H1 (cell line): ENCODE measurements around the gene CFAP65. TPM values are rescaled to one million over a fixed set of nuclear protein-coding genes. Genes with fewer than 3 reads are reported as not detected.

Experiments
- CTCF ChIA-PET: fragments of 300-600 bp; sonication (Branson Sonifier 250); formaldehyde crosslinking; loops from one replicate; lab custom pipeline; 2021; ENCODE audit not compliant: partially characterized antibody; lab: Charles Lee
- POLR2A ChIA-PET: fragments of 300-600 bp; sonication (Branson Sonifier 250); formaldehyde crosslinking; loops from one replicate; lab custom pipeline; 2021; ENCODE audit warnings: inconsistent platforms; ENCODE audit not compliant: partially characterized antibody; lab: Charles Lee
- DNase-seq, 2 experiments: peaks; one replicate each; pipeline versions ENCODE4 v3.0.0 to v3.0.0-alpha.2; 2010 to 2022; ENCODE audit warnings: low spot score in 2 of 2, low read depth in 1 of 2, mixed read lengths in 1 of 2
- FAIRE-seq: peaks from 2 replicates; lab custom pipeline; 2011; peaks lifted over from hg19 to GRCh38; lab: Jason Lieb, UNC
- H2AFZ ChIP-seq: 2 replicates; pipeline ENCODE4 v1.8.1; 2012; ENCODE audit warnings: low read length, inconsistent platforms
- H2AK5ac ChIP-seq: 2 replicates; pipeline ENCODE4 v1.6.1; 2013; ENCODE audit warnings: low read depth, low read length
- H2BK120ac ChIP-seq: replicated peaks from 2 replicates; pipeline ENCODE3; 2013; ENCODE audit warnings: low read depth, low read length, inconsistent platforms
- H2BK12ac ChIP-seq: 2 replicates; pipeline ENCODE4 v1.6.1; 2013; ENCODE audit warnings: low read depth, low read length
- H2BK15ac ChIP-seq: 2 replicates; pipeline ENCODE4 v1.6.1; 2013; ENCODE audit warnings: low read length
- H2BK20ac ChIP-seq: 2 replicates; pipeline ENCODE4 v1.6.1; 2013; ENCODE audit warnings: low read length
- H2BK5ac ChIP-seq: 2 replicates; pipeline ENCODE4 v1.6.1; 2013; ENCODE audit warnings: low read depth, low read length
- H3K14ac ChIP-seq: 2 replicates; pipeline ENCODE4 v1.6.1; 2013; ENCODE audit warnings: inconsistent platforms; ENCODE audit not compliant: insufficient read length
- H3K18ac ChIP-seq: 2 replicates; pipeline ENCODE4 v1.6.1; 2013; ENCODE audit warnings: low read length; ENCODE audit errors: extremely low read depth
- H3K23ac ChIP-seq: 2 replicates; pipeline ENCODE4 v1.6.1; 2013; ENCODE audit warnings: inconsistent platforms; ENCODE audit not compliant: insufficient read length
- H3K23me2 ChIP-seq: 2 replicates; pipeline ENCODE4 v1.6.1; 2013; ENCODE audit warnings: low read depth, low read length
- H3K27ac ChIP-seq: 2 replicates; pipeline ENCODE4 v1.6.1; 2011; ENCODE audit warnings: low read depth, low read length, inconsistent platforms
- H3K27me3 ChIP-seq, 4 experiments: replicated peaks in 1 of 4; 1 replicate in 1 of 4; 2 replicates in 3 of 4; pipeline versions ENCODE4 v1.6.1 to v1.8.1; 2011 to 2013; ENCODE audit warnings: low read length in 3 of 4, mild to moderate bottlenecking in 3 of 4, inconsistent platforms in 2 of 4, mixed read lengths in 2 of 4, moderate library complexity in 1 of 4; ENCODE audit not compliant: control insufficient read depth in 3 of 4, insufficient read depth in 3 of 4; ENCODE audit errors: extremely low read depth in 1 of 4
- H3K36me3 ChIP-seq, 4 experiments: 2 replicates each; pipeline versions ENCODE4 v1.6.1 to v1.8.1; 2011 to 2013; ENCODE audit warnings: mild to moderate bottlenecking in 4 of 4, low read length in 3 of 4, moderate library complexity in 2 of 4, control low read depth in 1 of 4, inconsistent platforms in 1 of 4; ENCODE audit not compliant: insufficient read depth in 4 of 4, control insufficient read depth in 2 of 4
- H3K4ac ChIP-seq: replicated peaks from 2 replicates; pipeline ENCODE3; 2013; ENCODE audit warnings: low read length, low read depth, mixed read lengths, inconsistent platforms; ENCODE audit not compliant: insufficient read length
- H3K4me1 ChIP-seq, 4 experiments: replicated peaks in 1 of 4; 1 replicate in 1 of 4; 2 replicates in 3 of 4; pipeline versions ENCODE4 v1.6.1 to v1.8.1; 2011 to 2013; ENCODE audit warnings: low read length in 3 of 4, inconsistent platforms in 2 of 4, mixed read lengths in 1 of 4; ENCODE audit not compliant: insufficient read depth in 4 of 4, control insufficient read depth in 3 of 4
- H3K4me2 ChIP-seq, 2 experiments: 2 replicates each; pipeline versions ENCODE4 v1.6.1 to v1.8.1; 2011 to 2013; ENCODE audit warnings: low read depth in 2 of 2, low read length in 2 of 2, control low read depth in 1 of 2, inconsistent platforms in 1 of 2, mild to moderate bottlenecking in 1 of 2; ENCODE audit not compliant: insufficient read depth in 1 of 2
- H3K4me3 ChIP-seq, 4 experiments: fragments of 200-600, 300-600 bp in 1 of 4; sonication (generic), shearing (Covaris generic), sonication (Bioruptor Twin) in 1 of 4; 2 replicates each; pipeline versions ENCODE4 v1.5.1 to v1.8.1; 2011 to 2016; ENCODE audit warnings: low read length in 4 of 4, low read depth in 3 of 4, control low read depth in 2 of 4, inconsistent platforms in 2 of 4, mild to moderate bottlenecking in 2 of 4, mixed read lengths in 1 of 4, moderate library complexity in 1 of 4; ENCODE audit not compliant: insufficient read depth in 2 of 4; ENCODE audit errors: extremely low read depth in 1 of 4
- H3K56ac ChIP-seq: replicated peaks from 2 replicates; pipeline ENCODE3; 2013; ENCODE audit warnings: low read depth, mild to moderate bottlenecking, mixed read lengths, low read length, inconsistent platforms; ENCODE audit not compliant: insufficient read length
- H3K79me1 ChIP-seq: 2 replicates; pipeline ENCODE4 v1.6.1; 2013; ENCODE audit warnings: low read depth, low read length, control low read depth
- H3K79me2 ChIP-seq, 2 experiments: 2 replicates each; pipeline versions ENCODE4 v1.6.1 to v1.8.1; 2012 to 2013; ENCODE audit warnings: low read length in 2 of 2, mild to moderate bottlenecking in 2 of 2, inconsistent platforms in 1 of 2; ENCODE audit not compliant: insufficient read depth in 2 of 2, control insufficient read depth in 1 of 2
- H3K9ac ChIP-seq, 4 experiments: replicated peaks in 1 of 4; 1 replicate in 1 of 4; 2 replicates in 3 of 4; pipeline versions ENCODE4 v1.6.1 to v1.8.1; 2011 to 2013; ENCODE audit warnings: low read depth in 3 of 4, low read length in 3 of 4, control low read depth in 2 of 4, mild to moderate bottlenecking in 2 of 4, moderate library complexity in 2 of 4, inconsistent platforms in 1 of 4; ENCODE audit errors: extremely low read depth in 1 of 4
- H3K9me3 ChIP-seq, 2 experiments: 2 replicates each; pipeline versions ENCODE4 v1.6.1 to v1.8.1; 2012 to 2013; ENCODE audit warnings: mild to moderate bottlenecking in 2 of 2, moderate library complexity in 2 of 2, control low read depth in 1 of 2, inconsistent platforms in 1 of 2, low read depth in 1 of 2, low read length in 1 of 2, mixed read lengths in 1 of 2; ENCODE audit not compliant: insufficient read depth in 2 of 2
- H4K20me1 ChIP-seq, 2 experiments: replicated peaks in 1 of 2; 2 replicates each; pipeline versions ENCODE3 to v1.8.1; 2011 to 2013; ENCODE audit warnings: inconsistent platforms in 2 of 2, low read length in 2 of 2, mild to moderate bottlenecking in 1 of 2; ENCODE audit not compliant: insufficient read depth in 2 of 2, control insufficient read depth in 1 of 2
- H4K5ac ChIP-seq: 2 replicates; pipeline ENCODE4 v1.6.1; 2013; ENCODE audit warnings: low read length, low read depth, mixed read lengths, inconsistent platforms; ENCODE audit not compliant: insufficient read length
- H4K8ac ChIP-seq: 2 replicates; pipeline ENCODE4 v1.8.0; 2013; ENCODE audit warnings: mild to moderate bottlenecking, moderate library complexity, low read length, inconsistent platforms; ENCODE audit not compliant: insufficient read depth; ENCODE audit errors: extremely low read depth
- H4K91ac ChIP-seq: replicated peaks from 2 replicates; pipeline ENCODE3; 2013; ENCODE audit warnings: low read length, mixed read lengths, inconsistent platforms; ENCODE audit not compliant: insufficient read length
- ASH2L ChIP-seq: fragments of 200-600, 300-600 bp; sonication (generic); IDR thresholded peaks from one replicate; pipeline ENCODE4 v1.7.1; 2017; ENCODE audit warnings: low read length
- CBX5 ChIP-seq: fragments of 300-800, 300-1000 bp; sonication (generic); IDR thresholded peaks from 2 replicates; pipeline ENCODE4 v1.7.1; 2016; ENCODE audit warnings: antibody characterized with exemption, low read length, low read depth
- CHD1 ChIP-seq: IDR thresholded peaks from 2 replicates; pipeline ENCODE4 v1.6.1; 2012; ENCODE audit warnings: low read depth, low read length, improper control_type of control experiment
- GABPA ChIP-seq: IDR thresholded peaks from 2 replicates; pipeline ENCODE4 v1.6.1; 2011; ENCODE audit warnings: mild to moderate bottlenecking, low read length, moderate library complexity, borderline replicate concordance; ENCODE audit not compliant: insufficient read depth
- GTF2F1 ChIP-seq: IDR thresholded peaks from 2 replicates; pipeline ENCODE4 v1.6.1; 2012; ENCODE audit warnings: low read depth, low read length, improper control_type of control experiment, borderline replicate concordance
- HDAC6 ChIP-seq: IDR thresholded peaks from one replicate; pipeline ENCODE4 v1.7.1; 2012; ENCODE audit warnings: low read depth, mild to moderate bottlenecking, inconsistent platforms, low read length, moderate library complexity
- JUN ChIP-seq: IDR thresholded peaks from 2 replicates; pipeline ENCODE4 v1.6.1; 2011; ENCODE audit warnings: low read depth, mild to moderate bottlenecking, improper control_type of control experiment, low read length
- NRF1 ChIP-seq: IDR thresholded peaks from 2 replicates; pipeline ENCODE4 v1.6.1; 2011; ENCODE audit warnings: mild to moderate bottlenecking, low read depth, low read length, improper control_type of control experiment
- PHF8 ChIP-seq: fragments of 200-600 bp; sonication (generic); conservative IDR thresholded peaks from 2 replicates; pipeline ENCODE4 v1.7.1; 2012; ENCODE audit warnings: low read depth, mild to moderate bottlenecking, inconsistent platforms, low read length, moderate library complexity
- POLR2A ChIP-seq, 2 experiments: IDR thresholded peaks; 1 replicate in 1 of 2; 2 replicates in 1 of 2; pipeline ENCODE4 v1.6.1; 2011; ENCODE audit warnings: low read depth in 2 of 2, low read length in 2 of 2, mild to moderate bottlenecking in 2 of 2; ENCODE audit errors: control extremely low read depth in 1 of 2
- SIN3A ChIP-seq, 2 experiments: IDR thresholded peaks in 1 of 2; conservative IDR thresholded peaks in 1 of 2; 2 replicates each; pipeline ENCODE4 v1.6.1; 2011 to 2012; ENCODE audit warnings: low read length in 2 of 2, improper control_type of control experiment in 1 of 2, low read depth in 1 of 2, mild to moderate bottlenecking in 1 of 2
- SUZ12 ChIP-seq: fragments of 200-600 bp; sonication (generic); IDR thresholded peaks from 2 replicates; pipeline ENCODE4 v1.6.1; 2012; ENCODE audit warnings: mild to moderate bottlenecking, inconsistent platforms, low read length, moderate library complexity, mixed read lengths
- TEAD4 ChIP-seq: IDR thresholded peaks from 2 replicates; pipeline ENCODE4 v1.6.1; 2012; ENCODE audit warnings: low read depth, low read length, inconsistent platforms, mixed read lengths
- WGBS, 2 experiments: shearing (Covaris generic) in 1 of 2; methylation state at CpG; one replicate each; pipeline versions ENCODE4 v1.1.6 to v1.1.7; 2013 to 2015; ENCODE audit warnings: low lambda C conversion rate in 2 of 2, mixed read lengths in 2 of 2, inconsistent platforms in 1 of 2, low coverage in 1 of 2, missing lambda C conversion rate in 1 of 2; ENCODE audit not compliant: insufficient replicate concordance in 2 of 2, insufficient coverage in 1 of 2, insufficient read length in 1 of 2; ENCODE audit errors: extremely low coverage in 1 of 2, missing lambda C conversion rate in 1 of 2; 5-methylcytosine and 5-hydroxymethylcytosine counted together
- polyA plus RNA-seq, 7 experiments: library from polyadenylated mRNA; depleted of rRNA in 3 of 7; stranded (reverse) in 5 of 7; unstranded in 2 of 7; fragments of >200 nt in 5 of 7; fragments of 200-250 nt in 2 of 7; gene quantifications; 1 replicate in 5 of 7; 2 replicates in 1 of 7; 4 replicates in 1 of 7; pipeline versions ENCODE4 v1.2.1 to v1.2.3, GENCODE V29; 2011 to 2013; ENCODE audit warnings: missing spikeins in 2 of 7, mixed read lengths in 2 of 7
- total RNA-seq: library from RNA; stranded (reverse); fragmentation: NEBNext Ultra II Directional; extraction: Animal tissue kit (Norgen Biotek cat#: 25700); gene quantifications from 2 replicates; pipeline ENCODE4 v1.2.1, GENCODE V29; 2021

Gene CFAP65
- total and polyA plus RNA-seq, 2 of the 8 experiments (the other 6 are each of a cell fraction or from before 2014, with no cell fraction given) = 0.19 to 0.45 TPM

DNA sequence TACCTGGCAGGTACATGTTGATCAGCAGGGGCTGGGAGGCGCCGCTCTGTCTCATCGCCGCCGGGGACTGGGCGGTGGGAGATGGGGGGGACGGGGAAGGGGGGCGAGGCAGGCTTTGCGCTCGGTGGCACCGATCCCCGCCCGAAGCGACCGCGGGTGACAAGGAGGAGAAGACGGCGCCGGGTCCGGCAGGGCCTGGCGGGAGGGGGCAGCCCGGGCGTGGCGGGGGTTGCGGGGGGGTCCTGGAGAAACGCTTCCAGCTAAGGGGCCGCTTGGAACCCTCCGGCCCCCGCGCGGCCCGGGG, 56.3 kb downstream of the CFAP65 start, which contains the start of gene FEV:
Gene FEV (minus strand): TSS at position 164 of the 304 bp plus-strand sequence. CDS start 109 bp downstream, at position 55.
- Histone ChIP-seq H3K79me2 (no peaks in the 10 kb centered on the region), H3K27me3 (peaks cover 95 to 99% (median 97%) of the 10 kb centered on the region in 4 experiments), H2BK5ac (no peak within 1 kb of the TSS), H3K14ac (no peak within 1 kb of the TSS), H2AK5ac (no peak within 1 kb of the TSS), H3K4me2 (peak within 1 kb of the TSS; percentile 46 to 67), H3K4me1 (peaks cover 0 to 21% (median 17%) of the 10 kb centered on the region in 4 experiments; a peak in 5 of 7 replicates), H3K4ac (no peak within 1 kb of the TSS), H3K36me3 (peaks cover 0 to 7% (median 0%) of the 10 kb centered on the region in 4 experiments; a peak in 1 of 8 replicates), H3K23me2 (peaks cover 3% of the 10 kb centered on the region; the same call in 1 of the 2 replicates), H3K56ac (no peak within 1 kb of the TSS), H3K27ac (no peak within 1 kb of the TSS), H3K18ac (peak within 1 kb of the TSS; percentile 32; the same call in 1 of the 2 replicates), H3K23ac (no peak within 1 kb of the TSS), H4K91ac (no peak within 1 kb of the TSS), H2BK20ac (no peak within 1 kb of the TSS; the same call in 1 of the 2 replicates), H4K20me1 (peaks cover 16 to 37% of the 10 kb centered on the region in 2 experiments), H3K79me1 (no peaks in the 10 kb centered on the region), H4K8ac (peak within 1 kb of the TSS; percentile 88; the same call in 1 of the 2 replicates), H2BK15ac (no peak within 1 kb of the TSS), H3K9me3 (no peaks in the 10 kb centered on the region), H2BK12ac (peak within 1 kb of the TSS; percentile 60; the same call in 1 of the 2 replicates), H2BK120ac (no peak within 1 kb of the TSS), H3K9ac (no peak within 1 kb of the TSS), H2AFZ (no peak within 1 kb of the TSS), H3K4me3 (peak within 1 kb of the TSS in 3 of 4 experiments; percentile 6 to 52 (median 32); a peak in 5 of 8 replicates), H4K5ac (no peak within 1 kb of the TSS)
- no peak for DNase-seq
- WGBS, 2 experiments = 3% methylated on average over 8 of the region's 32 CpGs; no CpG with 5 or more reads in 1 of the 2 experiments
- no peak for FAIRE-seq
- POLR2A ChIA-PET = interaction anchor here (0.7 to 1.0 kb wide), 3 partner anchors 8 to 15 kb away, joined by 3 to 4 read pairs (median 3); no protein-coding TSS in a partner anchor
- CTCF ChIA-PET = interaction anchor here (0.6 to 13.0 kb wide), 8 partner anchors 11 to 173 kb away, joined by 3 to 284 read pairs (median 4); partner anchors contain the start of gene CRYBA2
- no peak for TF ChIP-seq GTF2F1
- TF ChIP-seq SUZ12 = no peak
- TF ChIP-seq JUN = no peak
- no peak for TF ChIP-seq CBX5
- no peak for TF ChIP-seq POLR2A (IDR thresholded peaks at IDR 0.05; ENCODE audit: control extremely low read depth in 1 of 2, low read depth in 2 of 2, low read length in 2 of 2)
- no peak for TF ChIP-seq SIN3A (conservative IDR thresholded peaks at IDR 0.05 in 1 of 2, IDR thresholded peaks at IDR 0.05 in 1 of 2; ENCODE audit: low read depth in 1 of 2, low read length in 2 of 2)
- no peak for TF ChIP-seq PHF8
- no peak for TF ChIP-seq TEAD4
- no peak for TF ChIP-seq GABPA
- TF ChIP-seq NRF1 = no peak
- no peak for TF ChIP-seq CHD1
- no peak for TF ChIP-seq HDAC6
- no peak for TF ChIP-seq ASH2L
